SHP77 treated with DMSO at 0.1 percent for 48 hours (cell line): ENCODE results near the gene VPS8.
A peak's percentile ranks its signal among the peaks of the same experiment; 100 is the strongest.

Experiments used
- DNase-seq: peaks from one replicate; lab custom pipeline; 2025; lab: John Stamatoyannopoulos, UW

The VPS8 gene

DNA sequence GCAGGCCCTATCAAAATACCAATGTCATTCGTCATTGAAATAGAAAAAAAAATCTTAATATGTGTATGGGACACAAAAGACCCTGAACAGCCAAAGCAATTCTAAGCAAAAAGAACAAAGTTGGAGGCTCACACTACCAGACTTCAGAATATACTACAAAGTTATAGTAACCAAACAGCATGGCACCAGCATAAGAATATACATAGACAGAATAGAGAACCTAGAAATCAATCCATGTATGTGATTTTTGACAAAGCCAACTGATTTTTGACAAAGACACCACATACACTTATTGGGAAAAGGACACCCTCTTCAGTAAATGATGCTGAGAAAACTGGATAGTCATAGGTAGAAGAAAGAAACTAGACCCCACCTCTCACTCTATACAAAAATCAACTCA lies 245.9 kb downstream of the VPS8 start:
- DNase-seq, result no peak

DNA sequence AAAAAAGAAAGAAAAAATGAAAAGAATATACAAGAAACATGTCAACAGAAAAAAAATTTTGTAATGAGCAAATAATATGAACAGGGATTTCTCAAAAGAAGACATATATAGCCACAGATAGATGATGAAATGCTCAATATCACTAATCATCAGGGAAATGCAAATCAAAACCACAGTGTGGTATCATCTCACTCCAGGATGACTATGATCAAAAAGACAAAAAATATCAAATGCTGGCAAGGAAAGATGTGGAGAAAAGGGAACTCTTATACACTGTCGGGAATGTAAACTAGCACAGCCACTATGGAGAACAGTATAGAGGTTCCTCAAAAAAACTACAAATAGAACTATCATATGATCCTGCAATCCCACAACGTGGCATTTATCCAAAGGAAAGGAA lies 246.8 kb downstream of the VPS8 start:
- no peak for DNase-seq

DNA sequence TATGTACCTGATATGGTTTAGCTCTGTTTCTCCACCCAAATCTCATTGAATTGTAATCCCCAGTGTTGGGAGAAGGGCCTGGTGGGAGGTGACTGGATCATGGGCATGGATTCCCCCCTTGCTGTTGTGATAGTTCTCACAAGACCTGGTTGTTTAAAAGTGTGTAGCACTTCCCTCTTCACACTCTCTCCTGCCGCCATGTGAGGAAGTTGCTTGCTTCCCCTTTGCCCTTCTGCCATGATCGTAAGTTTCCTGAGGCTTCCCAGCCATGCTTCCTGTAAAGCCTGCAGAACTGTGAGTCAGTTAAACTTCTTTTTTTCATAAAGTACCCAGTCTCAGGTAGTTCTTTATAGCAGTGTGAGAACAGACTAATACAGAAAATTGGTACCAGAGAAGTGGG lies 247.8 kb downstream of the VPS8 start:
- DNase-seq, result no peak

DNA sequence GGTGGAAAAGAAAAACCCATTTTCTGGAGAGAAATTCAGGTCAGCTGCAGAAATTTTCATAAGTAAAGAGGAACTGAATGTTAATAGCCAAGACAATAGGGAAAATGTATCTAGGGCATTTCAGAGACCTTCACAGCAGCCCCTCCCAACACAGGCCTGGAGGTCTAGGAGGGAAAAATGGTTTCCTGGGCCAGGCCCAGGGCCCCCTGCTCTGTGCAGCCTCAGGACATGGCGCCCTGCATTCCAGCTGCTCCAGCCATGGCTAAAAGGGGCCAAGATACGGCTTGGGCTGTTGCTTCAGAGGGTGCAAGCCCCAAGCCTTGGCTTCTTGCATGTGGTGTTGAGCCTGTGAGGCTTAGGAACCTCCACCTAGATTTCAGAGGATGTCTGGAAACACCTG lies 248.7 kb downstream of the VPS8 start:
- DNase-seq, result no peak

DNA sequence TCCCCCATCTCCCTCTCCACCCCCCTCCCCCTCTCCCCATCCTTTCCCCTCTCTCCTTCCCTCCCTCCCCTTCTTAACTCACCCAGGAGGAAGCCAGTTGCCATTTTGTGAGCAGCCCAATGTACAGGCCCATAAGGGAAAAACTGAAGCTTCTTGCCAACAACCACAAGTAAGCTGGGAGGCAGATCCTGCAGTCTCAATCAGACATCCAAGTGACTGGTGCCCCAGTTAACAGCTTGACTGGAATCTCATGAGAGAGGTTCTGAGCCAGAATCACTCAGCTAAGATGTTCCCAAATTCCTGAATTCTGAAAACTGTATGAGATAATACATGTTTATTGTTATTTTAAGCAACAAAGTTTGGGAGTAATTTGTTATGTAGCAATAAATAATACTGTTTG lies 250.2 kb downstream of the VPS8 start:
- DNase-seq, result no peak

DNA sequence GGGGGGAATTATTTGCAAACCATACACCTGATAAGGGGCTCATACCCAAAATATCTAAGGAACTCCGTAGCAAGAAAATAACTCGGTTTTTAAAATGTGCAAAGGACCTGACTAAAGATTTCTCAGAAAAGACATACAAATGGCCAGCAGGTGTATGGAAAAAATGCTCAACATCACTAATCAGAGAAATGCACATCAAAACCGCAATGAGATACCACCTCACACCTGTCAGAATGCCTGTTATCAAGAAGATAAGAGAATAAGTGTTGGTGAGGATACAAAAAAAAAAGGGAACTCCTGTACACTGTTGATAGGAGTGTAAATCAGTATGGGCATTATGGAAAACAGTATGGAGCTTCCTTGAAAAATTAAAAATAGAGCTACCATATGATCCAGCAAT lies 251.5 kb downstream of the VPS8 start:
- DNase-seq, result no peak

DNA sequence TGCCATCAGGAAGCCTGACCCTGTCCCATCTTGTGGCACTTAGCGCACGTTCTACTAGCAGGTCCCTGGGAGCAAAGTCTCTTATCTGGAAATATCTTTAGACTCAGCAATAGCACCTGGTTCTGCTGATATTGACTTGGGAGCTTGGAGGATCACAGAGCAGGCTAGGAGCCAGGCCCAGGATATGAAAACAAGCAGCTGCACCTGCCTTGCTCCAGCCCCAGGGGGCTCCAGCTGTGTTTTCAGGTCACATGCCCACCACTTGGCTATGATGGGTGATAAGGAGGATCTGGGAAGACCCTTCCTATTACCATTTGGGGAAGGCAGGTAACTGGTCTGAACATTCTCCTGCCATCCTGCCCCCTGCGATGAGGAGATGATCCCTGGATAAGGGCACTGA lies 253.1 kb downstream of the VPS8 start:
- no peak for DNase-seq

DNA sequence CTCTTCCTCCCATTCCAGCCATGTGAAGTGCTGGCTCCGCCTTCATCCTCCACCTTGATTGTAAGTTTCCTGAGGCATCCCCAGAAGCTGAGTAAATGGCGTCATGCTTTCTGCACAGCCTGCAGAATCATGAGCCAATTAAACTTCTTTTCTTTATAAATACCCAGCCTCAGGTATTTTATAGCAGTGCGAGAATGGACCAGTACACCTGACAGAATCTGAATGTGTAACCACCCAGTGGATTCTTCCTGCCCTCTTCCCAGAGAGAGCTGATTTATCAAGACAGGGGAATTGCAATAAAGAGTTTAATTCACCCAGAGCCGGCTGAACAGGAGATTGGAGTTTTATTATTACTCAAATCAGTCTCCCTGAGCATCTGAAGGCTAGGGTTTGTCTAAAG lies 254.3 kb downstream of the VPS8 start:
- no peak for DNase-seq

DNA sequence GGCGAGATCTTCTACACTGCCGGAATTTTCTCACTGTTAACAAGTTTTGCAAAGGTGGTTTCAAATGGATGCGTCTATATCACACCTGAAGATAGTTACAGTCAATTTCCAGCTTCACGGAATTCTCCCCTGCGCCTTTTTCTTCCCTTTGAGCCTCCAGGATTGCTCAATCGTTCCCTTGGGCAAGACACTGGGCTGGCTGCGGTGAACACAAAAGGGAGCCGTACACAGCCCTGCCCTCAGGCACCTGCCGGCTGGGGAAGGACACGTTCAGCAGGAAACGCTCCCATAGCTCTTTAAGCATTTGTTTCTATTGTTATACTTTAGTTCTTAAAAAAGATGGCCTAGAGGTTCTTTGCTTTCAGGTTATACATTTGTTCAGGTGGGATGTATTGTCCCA lies 255.2 kb downstream of the VPS8 start:
- DNase-seq, result no peak

DNA sequence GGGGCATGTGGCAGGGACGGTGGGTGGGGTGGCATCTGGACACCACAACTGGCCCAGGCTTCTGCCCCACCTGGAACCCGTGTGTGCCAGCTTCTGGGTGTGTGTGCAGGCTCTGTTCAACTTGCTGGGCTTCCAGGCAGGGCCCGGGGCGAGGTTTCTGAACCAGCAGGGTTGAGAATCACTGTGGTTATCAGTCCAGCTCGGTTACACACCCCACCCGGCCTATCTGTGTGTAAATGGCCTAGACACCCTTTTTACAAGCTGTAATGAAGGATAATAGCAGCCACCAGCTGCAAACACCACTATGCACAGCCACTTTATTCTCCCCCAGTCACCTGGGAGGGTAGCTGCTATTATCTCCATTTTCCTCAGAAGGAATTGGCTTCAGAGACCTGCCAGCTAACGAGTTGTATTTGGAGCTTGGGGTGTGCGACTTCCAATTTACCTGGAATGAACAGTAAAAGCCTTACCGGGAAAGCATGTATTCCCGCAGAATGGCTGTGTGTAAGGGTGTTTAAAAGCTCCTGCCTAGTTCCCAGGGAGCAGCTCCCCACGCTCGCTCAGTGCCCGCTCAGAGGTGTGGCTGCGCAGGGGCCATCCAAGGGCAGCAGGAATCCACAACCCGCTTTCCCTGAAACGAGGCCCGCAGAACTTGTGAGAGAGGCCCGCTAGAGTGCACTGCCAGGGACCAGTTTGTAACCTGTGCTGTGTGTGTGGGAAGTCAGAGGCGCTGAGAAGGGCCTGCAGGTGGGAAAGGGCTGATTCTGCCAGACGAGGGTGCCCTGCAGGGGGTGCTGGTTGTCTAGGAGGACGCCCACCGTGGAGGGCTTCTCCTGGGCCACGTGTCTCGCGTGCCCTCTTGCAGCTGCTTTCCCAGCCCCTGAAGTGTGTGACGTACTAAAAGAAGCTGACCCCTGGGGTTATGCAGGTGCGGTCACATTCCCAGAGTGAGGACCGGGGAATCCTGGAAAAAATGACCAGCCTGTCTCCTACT lies 257.4 kb downstream of the VPS8 start:
- no peak for DNase-seq

DNA sequence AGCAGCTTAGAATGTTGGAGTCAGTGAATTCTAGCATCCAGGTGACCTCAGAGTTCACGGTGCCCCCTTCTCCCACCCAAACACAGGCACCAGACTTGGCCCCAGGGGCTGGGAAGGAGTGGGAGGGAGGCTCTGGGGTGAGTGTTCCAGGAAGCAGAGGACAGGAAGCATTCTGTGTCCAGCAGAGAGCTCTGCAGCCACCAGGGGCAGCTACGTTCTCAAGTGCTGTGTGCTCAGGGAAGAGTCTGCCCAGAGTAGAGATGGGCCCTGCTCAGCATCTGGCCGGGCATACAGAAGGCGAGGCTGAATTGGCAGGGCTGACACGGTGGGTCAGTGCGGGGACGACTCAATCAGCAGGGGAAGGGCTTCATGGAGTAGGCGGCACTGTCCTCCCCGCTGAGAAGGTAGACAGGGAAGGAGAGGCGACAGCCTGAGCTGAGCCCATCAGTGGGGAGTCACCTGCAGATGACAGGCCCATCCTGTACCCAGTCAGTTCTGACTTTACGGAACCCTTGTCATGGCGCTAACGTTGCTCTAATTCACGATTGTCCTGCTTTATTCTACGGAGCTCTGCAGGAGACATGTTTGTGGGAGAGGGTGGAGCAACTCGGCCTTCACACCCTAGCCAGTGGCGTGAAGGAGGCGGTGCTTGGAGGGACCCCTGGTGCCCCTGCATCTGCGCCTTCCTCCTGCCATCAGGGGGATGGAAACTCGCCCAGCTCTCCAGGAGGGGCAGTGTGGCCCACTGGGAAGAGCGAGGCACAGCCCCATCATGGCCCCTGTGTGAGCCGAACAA lies 258.7 kb downstream of the VPS8 start:
- peak; percentile 14 for DNase-seq

DNA sequence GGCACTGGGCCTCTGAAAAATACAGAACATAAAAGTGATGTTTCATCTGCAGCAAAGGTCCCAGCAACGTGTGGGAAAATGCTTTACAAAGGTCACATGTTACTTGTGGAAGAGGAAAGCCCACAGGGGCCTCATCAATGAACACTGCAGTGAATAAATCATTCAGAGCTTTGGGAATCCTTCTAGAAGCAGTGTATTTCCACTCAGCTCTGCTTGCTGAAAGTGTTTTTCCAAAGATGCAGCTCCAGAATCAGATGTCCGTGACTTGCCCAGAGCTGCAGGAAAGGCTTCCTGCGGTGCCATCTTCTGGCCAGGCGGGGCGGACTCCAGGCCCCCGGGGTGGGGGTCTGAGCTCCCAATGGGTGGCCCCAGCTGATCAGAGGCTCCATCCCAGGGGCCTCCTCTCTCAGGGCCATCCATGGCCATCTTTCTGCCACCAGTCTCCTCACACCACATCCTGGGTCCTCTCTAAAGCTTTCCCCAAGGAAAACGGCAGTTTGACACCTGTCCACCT lies 259.4 kb downstream of the VPS8 start:
- DNase-seq, result no peak

DNA sequence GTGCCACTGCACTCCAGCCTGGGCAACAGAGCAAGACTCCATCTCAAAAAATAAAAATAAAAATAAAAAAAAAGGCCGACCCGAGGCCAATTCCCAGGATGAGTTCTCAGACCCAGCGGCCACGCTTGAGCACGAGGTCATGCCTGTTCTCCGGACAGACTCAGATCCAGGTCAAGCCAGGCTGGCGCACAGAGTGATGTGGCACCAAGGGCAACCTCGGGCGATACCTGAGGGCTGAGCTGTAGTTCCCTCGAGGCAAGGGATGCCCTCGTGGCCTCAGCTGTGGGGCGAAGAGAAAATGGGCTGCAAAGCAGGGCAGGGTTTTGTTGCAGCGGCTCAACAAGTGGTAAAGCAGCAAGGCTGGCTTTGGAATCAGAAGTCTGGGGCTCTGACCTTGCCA lies 263.6 kb downstream of the VPS8 start:
- no peak for DNase-seq

DNA sequence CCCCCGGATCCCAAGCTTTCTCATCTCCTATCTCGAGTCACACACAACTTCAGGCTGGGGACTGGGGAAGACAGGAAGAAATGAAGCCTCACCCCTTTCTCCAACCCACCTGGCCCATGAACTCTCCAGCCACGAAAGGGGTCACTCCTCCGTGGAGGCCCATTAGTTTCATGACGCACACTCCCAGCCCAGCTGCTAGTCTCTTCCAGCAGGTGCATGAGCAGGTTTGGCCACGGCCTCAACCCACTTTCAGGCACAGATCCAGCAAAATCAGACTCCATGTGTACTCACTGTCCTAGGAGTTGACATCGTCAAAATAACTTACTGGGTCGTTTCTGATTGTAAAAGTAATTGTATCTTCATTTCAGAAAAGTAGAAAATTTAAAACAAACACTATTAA lies 264.3 kb downstream of the VPS8 start:
- no peak for DNase-seq

DNA sequence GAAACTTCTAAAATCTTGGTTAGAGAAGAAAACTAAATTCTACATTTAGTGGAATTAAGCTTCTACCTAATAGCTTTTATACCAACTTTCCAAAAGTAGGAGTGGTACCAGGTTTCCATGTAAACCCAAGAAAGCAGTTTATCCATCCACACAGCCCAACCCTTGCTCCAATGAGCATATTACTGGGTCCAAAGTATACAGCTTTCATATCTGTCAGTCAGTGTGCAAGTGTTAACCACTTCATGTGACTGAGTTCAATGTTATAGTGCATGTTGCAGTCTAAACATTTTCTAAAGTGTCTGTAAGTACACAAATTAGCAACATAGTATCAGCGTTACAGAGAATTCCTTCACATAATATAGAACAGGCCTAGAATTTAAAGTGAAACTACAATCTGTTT lies 267.7 kb downstream of the VPS8 start:
- no peak for DNase-seq

DNA sequence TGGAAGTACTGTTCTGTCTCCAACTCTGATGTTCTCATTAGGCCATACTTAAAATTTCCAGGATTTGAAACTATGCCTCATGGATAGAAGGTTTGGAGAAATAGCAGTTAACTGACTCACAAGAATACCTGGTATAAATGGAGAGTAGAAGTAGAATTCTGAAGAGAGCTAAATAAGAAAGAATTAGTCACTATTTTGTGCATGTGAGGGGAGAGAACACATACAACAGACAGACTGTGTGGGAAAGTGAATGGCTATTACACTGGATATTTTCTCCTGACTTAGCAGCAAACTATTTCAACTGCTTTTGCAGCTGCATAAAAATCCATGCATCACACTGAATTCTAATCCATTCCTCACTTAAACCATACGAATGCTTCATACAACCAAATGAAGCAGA lies 269.6 kb downstream of the VPS8 start:
- no peak for DNase-seq

DNA sequence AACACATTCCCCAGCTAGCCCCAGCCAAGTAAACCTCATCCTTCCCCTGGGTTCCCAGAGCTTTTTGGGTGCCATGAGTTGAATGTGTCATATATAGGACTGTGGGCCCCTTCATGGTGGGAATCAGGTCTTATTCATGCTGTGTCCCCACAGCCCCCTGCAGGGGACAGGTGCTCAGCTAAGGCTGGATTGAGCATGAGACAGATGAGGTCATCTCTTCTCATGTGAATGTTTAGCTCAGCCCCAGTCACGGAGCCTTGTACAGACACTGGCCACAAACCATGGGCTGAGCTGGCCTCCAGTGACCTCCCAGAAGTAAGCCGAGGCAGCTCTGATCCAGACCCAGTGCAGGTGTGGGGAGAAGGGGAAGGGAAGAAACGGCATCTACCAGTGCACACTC lies 270.2 kb downstream of the VPS8 start:
- no peak for DNase-seq

DNA sequence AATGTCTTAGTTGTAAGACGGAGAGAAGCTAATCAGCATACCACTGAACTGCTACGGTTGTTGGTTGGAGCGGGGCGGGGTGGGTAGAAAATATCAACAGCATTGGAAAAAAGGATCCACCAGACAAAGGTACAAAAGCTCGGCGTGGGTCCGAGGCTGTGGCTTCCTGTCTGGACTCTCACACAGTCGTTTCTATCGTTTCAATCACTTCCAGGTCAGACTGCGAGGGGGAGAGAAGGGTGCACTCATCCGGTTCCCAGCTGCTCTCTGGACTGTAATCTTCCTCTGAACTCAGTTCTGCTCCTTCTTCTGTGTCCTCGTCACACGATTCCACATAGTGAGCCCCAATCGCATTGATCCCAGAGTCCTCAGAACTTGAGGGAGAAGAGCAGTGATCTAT lies 270.9 kb downstream of the VPS8 start:
- no peak for DNase-seq

DNA sequence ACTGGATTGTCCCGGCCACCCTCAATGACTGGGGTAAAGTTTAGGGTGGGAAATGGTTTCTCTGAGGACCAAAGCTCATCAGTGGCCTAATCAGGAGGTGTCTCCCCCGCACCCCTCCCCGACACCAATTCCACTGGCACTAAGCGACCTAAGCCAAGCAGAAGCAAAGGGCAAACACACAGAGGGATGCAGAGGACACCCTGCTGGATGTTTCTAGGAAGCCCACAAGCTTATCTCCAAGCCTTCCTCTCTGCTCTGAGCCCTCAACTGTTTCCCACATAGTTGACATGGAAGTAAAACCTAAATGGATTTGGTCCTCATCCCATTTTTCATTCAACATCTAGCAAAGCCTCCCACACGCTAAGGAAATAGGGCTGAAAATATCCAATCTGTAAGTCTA lies 272.4 kb downstream of the VPS8 start:
- no peak for DNase-seq

DNA sequence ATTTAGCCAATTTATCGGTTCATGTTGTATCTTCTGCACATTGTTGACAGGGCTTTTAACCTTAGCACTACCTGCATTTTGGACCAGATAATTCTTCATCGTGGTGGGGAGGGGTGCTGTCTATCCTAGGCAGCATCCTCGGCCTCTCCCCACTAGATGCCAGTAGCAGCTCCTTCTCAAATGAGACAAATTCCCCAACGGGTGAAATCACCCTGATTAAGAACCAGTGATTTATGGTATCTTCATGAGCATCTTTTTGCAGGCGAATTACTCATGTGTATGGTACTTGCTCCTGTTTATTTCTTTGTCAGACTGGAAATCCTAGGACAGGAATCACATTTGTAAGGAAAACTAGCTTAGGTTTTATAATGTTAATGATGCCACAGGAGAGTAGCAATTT lies 272.9 kb downstream of the VPS8 start:
- no peak for DNase-seq

DNA sequence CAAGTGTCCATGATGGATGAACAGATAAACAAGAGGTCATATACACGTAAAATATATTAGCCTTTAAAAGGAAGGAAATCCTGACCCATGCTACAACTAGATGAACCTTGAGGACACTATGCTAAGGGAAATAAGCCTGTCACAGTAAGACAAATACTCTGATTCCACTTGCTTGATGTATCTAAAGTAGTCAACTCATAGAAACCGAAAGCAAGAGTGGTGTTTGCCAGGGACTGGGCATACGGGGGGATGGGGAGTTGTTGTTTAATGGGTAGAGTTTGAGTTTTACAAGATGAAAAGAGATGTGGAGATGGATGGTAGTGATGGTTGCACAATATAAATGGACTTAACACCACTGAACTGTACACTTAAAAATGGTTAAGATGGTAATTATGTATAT lies 275.5 kb downstream of the VPS8 start:
- no peak for DNase-seq

DNA sequence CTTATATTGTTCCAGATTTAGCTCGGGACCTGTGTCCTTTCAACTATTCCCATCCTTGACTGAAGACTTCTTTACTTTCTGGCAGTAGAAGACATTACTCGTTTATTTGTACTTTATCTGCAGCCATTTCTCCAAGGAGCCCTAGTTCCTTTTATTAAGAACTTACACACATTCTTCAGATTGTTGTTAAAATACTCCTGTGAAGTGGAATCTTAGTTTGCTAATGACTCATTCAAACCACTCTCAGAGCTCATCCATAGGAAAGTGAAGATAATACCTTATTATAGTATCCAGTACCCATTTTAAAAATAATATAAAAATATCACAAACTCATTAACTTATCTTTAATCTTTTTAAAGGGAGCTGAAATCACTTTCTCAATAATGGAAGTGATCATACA lies 277.4 kb downstream of the VPS8 start:
- DNase-seq, result no peak

DNA sequence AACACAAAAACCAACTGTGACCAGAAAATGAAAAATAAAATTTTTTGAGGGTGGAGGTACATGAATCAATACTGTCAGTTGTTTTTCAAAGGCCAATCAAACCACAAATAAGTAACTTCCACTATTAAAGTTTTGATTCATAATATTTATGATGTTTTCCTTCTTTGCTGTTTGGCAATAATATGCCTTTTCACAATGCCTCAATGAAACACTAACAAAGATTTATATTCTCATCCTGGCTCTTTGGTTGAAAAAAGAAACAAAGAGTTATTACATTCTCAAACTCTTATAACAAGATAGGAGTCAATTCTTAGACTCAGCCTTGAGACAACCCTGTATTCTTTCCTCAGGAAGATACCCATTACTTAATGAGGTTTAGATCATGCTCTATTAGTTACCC lies 277.8 kb downstream of the VPS8 start:
- no peak for DNase-seq
